ENCODE data around the gene HRH2.

The HRH2 gene

GRCh38 chr5:175655411-175655810, 2.5 kb upstream of the HRH2 start:
- H3K4me3 ChIP-seq (ENCODE audit: low read depth, low read length), result no peak overlapping the region
- no peak for TF ChIP-seq CTCF (IDR thresholded peaks at IDR 0.05; ENCODE audit: low read depth, low read length)

DNA sequence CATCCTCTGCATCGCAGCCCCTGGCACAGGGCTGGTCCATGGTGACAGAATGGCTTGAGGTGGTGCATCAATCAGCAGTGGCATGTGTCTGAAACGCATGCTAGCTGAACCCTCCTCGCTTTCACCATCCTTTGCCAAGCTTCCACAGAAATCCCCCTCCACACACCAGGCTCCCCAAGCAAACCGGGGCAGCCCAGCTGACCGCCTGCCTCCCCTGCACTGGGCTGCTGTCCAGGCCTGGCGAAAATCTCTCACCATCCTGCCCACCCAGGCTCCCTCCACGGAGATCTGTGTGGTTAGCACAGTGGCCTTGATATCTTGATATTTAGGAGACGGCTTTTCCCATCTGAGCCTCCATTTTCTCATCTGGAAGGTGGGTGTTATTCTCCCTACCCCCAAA, 905 bp upstream of the HRH2 start:
- no peak for TF ChIP-seq CTCF (IDR thresholded peaks at IDR 0.05; ENCODE audit: low read depth, low read length)
- no peak overlapping the region for H3K4me3 ChIP-seq (ENCODE audit: low read depth, low read length)

GRCh38 chr5:175658299-175659145, 651 bp downstream of the HRH2 start:
- H3K4me3 ChIP-seq (ENCODE audit: low read depth, low read length), result no peak overlapping the region

GRCh38 chr5:175659546-175660253, 1.8 kb downstream of the HRH2 start:
- no peak overlapping the region for H3K4me3 ChIP-seq (ENCODE audit: low read depth, low read length)
- no peak for TF ChIP-seq CTCF (IDR thresholded peaks at IDR 0.05; ENCODE audit: low read depth, low read length)

More at GRCh38 chr5:175658299-175659145, 651 bp downstream of the HRH2 start:
- no peak for TF ChIP-seq CTCF (IDR thresholded peaks at IDR 0.05; ENCODE audit: low read depth, low read length)

DNA sequence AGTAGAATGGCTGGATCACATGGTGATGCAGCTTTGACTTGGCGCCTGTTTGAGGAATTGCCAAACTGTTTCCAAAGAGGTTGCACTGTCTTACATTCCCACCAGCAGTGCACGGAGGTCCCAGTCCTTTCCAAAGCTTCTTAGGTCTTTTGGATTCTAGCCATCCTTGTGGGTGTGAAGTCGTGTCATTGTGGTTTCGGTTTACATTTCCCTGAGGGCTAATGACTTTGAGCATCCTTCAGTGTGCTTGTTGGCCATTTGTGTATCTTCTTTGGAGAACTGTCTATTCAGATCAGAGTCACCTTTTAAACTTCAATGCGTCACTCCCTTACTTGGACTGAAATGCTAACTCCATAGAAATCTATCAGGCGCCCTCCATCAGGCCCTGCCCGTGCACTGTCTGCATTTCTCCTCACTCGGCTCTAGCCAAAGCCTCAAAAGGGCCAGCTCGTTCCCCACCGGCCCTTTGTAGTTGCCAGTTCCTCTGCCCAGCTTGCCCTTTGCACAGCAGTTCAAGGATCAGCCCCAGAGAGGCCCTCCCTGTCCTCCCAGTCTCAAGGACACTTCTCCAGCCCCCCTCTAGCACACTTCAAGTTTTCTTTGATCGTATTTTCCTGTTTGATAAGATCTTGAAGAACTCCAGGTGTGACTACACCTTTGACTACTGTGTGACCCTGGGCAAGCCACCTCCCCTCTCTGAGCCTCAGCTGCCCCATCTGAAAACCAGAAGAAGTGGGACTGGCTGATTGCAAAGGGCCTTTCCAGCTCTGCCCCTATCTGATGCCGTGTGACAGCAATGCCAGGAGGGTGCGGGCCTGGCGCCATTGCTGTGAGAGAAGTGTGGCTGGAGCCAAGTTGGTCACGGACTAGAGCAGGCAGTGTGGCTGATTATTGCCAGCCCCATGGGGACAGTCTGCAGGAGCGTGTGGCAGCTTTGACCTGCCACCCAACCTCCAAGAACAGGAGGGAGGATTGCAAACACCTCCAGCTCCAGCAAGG, 5.6 kb downstream of the HRH2 start:
- TF ChIP-seq CTCF (IDR thresholded peaks at IDR 0.05; ENCODE audit: low read depth, low read length), result no peak
- no peak overlapping the region for H3K4me3 ChIP-seq (ENCODE audit: low read depth, low read length)

- TF ChIP-seq CTCF (IDR thresholded peaks at IDR 0.05; ENCODE audit: low read depth, low read length), result no peak
- H3K4me3 ChIP-seq (ENCODE audit: low read depth, low read length), result no peak overlapping the region
Observed at GRCh38 chr5:175664723-175665122, 6.9 kb downstream of the HRH2 start.

All from WI38 (cell line).